Memory B cell (primary cell): Measurements from ENCODE around the gene GMPPA.

Experiments used
- ATAC-seq: fragments of 150-1000 bp; cut with Tn5 transposase; 2 replicates; pipeline ENCODE4 v1.10.0; 2021; ENCODE audit warnings: low read depth, mild to moderate bottlenecking, moderate library complexity
- DNase-seq, 2 donors: peaks; one replicate each; pipeline ENCODE4 v3.0.0; 2022; ENCODE audit warnings: low spot score in 2 of 2
- H3K27ac Mint-ChIP-seq: one replicate; pipeline ENCODE4 v1.8.0; 2022; ENCODE audit warnings: mild to moderate bottlenecking, moderate library complexity, mixed read lengths
- H3K27me3 Mint-ChIP-seq: one replicate; pipeline ENCODE4 v1.8.0; 2022; ENCODE audit warnings: mixed read lengths
- H3K36me3 Mint-ChIP-seq: one replicate; pipeline ENCODE4 v1.8.0; 2022; ENCODE audit warnings: mild to moderate bottlenecking, mixed read lengths
- H3K4me1 Mint-ChIP-seq: one replicate; pipeline ENCODE4 v1.8.0; 2022; ENCODE audit warnings: mixed read lengths
- H3K4me3 Mint-ChIP-seq: one replicate; pipeline ENCODE4 v1.8.0; 2022; ENCODE audit warnings: mild to moderate bottlenecking, moderate library complexity, mixed read lengths
- H3K9me3 Mint-ChIP-seq: one replicate; pipeline ENCODE4 v1.8.0; 2022; ENCODE audit warnings: mixed read lengths

GMPPA gene

GRCh38 chr2:219486380-219486959 is 12.2 kb upstream of the GMPPA start:
- no peaks in the 10 kb centered on the region for H3K36me3 Mint-ChIP-seq
- H3K4me3 Mint-ChIP-seq, result no peak overlapping the region
- ATAC-seq (no peak), DNase-seq (no peak)
- no peaks in the 10 kb centered on the region for H3K4me1 Mint-ChIP-seq
- peaks cover 17% of the 10 kb centered on the region for H3K27me3 Mint-ChIP-seq
- no peaks in the 10 kb centered on the region for H3K9me3 Mint-ChIP-seq
- no peak overlapping the region for H3K27ac Mint-ChIP-seq

GRCh38 chr2:219488149-219488843 is 10.4 kb upstream of the GMPPA start:
- ATAC-seq (no peak), DNase-seq (no peak)
- H3K9me3 Mint-ChIP-seq, result no peaks in the 10 kb centered on the region
- no peak overlapping the region for H3K4me3 Mint-ChIP-seq
- no peaks in the 10 kb centered on the region for H3K4me1 Mint-ChIP-seq
- no peaks in the 10 kb centered on the region for H3K36me3 Mint-ChIP-seq
- no peak overlapping the region for H3K27ac Mint-ChIP-seq
- H3K27me3 Mint-ChIP-seq, result peaks cover 28% of the 10 kb centered on the region

- no peaks in the 10 kb centered on the region for H3K4me1 Mint-ChIP-seq
- H3K9me3 Mint-ChIP-seq, result no peaks in the 10 kb centered on the region
- H3K27me3 Mint-ChIP-seq, result peaks cover 30% of the 10 kb centered on the region
These were observed 9.9 kb upstream of the GMPPA start for GRCh38 chr2:219488844-219489194.

GRCh38 chr2:219489315-219489714 is 9.4 kb upstream of the GMPPA start:
- Mint-ChIP-seq H3K36me3 (no peaks in the 10 kb centered on the region), H3K27me3 (peaks cover 28% of the 10 kb centered on the region)
- no peak for ATAC-seq

More at GRCh38 chr2:219488844-219489194, 9.9 kb upstream of the GMPPA start:
- Mint-ChIP-seq H3K27ac (no peak overlapping the region), H3K4me3 (no peak overlapping the region), H3K36me3 (no peaks in the 10 kb centered on the region)
- DNase-seq (no peak), ATAC-seq (no peak)

GRCh38 chr2:219490186-219490585 is 8.5 kb upstream of the GMPPA start:
- no peaks in the 10 kb centered on the region for H3K9me3 Mint-ChIP-seq
- no peaks in the 10 kb centered on the region for H3K36me3 Mint-ChIP-seq
- DNase-seq (no peak), ATAC-seq (no peak)
- H3K4me3 Mint-ChIP-seq, result no peak overlapping the region
- H3K27ac Mint-ChIP-seq, result no peak overlapping the region
- peaks cover 29% of the 10 kb centered on the region for H3K27me3 Mint-ChIP-seq
- H3K4me1 Mint-ChIP-seq, result no peaks in the 10 kb centered on the region

More at GRCh38 chr2:219489315-219489714, 9.4 kb upstream of the GMPPA start:
- no peak overlapping the region for H3K27ac Mint-ChIP-seq
- H3K4me1 Mint-ChIP-seq, result no peaks in the 10 kb centered on the region
- H3K9me3 Mint-ChIP-seq, result no peaks in the 10 kb centered on the region
- DNase-seq, result no peak
- H3K4me3 Mint-ChIP-seq, result no peak overlapping the region

- Mint-ChIP-seq H3K27ac (no peak overlapping the region), H3K9me3 (no peaks in the 10 kb centered on the region), H3K27me3 (peaks cover 29% of the 10 kb centered on the region), H3K36me3 (no peaks in the 10 kb centered on the region), H3K4me1 (no peaks in the 10 kb centered on the region), H3K4me3 (no peak overlapping the region)
- ATAC-seq, result no peak
- no peak for DNase-seq
These were observed 8.0 kb upstream of the GMPPA start for GRCh38 chr2:219490600-219491130.

- no peaks in the 10 kb centered on the region for H3K36me3 Mint-ChIP-seq
- ATAC-seq (no peak), DNase-seq (no peak)
- H3K4me1 Mint-ChIP-seq, result peaks cover 3% of the 10 kb centered on the region
- peaks cover 32% of the 10 kb centered on the region for H3K27me3 Mint-ChIP-seq
- H3K27ac Mint-ChIP-seq, result no peak overlapping the region
- no peak overlapping the region for H3K4me3 Mint-ChIP-seq
- no peaks in the 10 kb centered on the region for H3K9me3 Mint-ChIP-seq
These were observed 7.3 kb upstream of the GMPPA start for GRCh38 chr2:219491278-219491963.

GRCh38 chr2:219492575-219492974 is 6.1 kb upstream of the GMPPA start:
- Mint-ChIP-seq H3K27ac (no peak overlapping the region), H3K4me3 (no peak overlapping the region), H3K27me3 (peaks cover 28% of the 10 kb centered on the region), H3K9me3 (no peaks in the 10 kb centered on the region), H3K4me1 (peaks cover 5% of the 10 kb centered on the region), H3K36me3 (no peaks in the 10 kb centered on the region)
- DNase-seq (no peak), ATAC-seq (no peak)

- no peak for ATAC-seq
- no peak overlapping the region for H3K27ac Mint-ChIP-seq
- peaks cover 5% of the 10 kb centered on the region for H3K4me1 Mint-ChIP-seq
- no peaks in the 10 kb centered on the region for H3K9me3 Mint-ChIP-seq
- no peak for DNase-seq
- peaks cover 26% of the 10 kb centered on the region for H3K27me3 Mint-ChIP-seq
- H3K4me3 Mint-ChIP-seq, result no peak overlapping the region
- H3K36me3 Mint-ChIP-seq, result no peaks in the 10 kb centered on the region
These were observed 5.6 kb upstream of the GMPPA start for GRCh38 chr2:219493086-219493485.

- no peak for DNase-seq
- Mint-ChIP-seq H3K27ac (no peak overlapping the region), H3K4me1 (peaks cover 20% of the 10 kb centered on the region), H3K4me3 (no peak overlapping the region), H3K27me3 (peaks cover 22% of the 10 kb centered on the region), H3K36me3 (no peaks in the 10 kb centered on the region), H3K9me3 (no peaks in the 10 kb centered on the region)
- ATAC-seq, result no peak
These were observed 3.6 kb upstream of the GMPPA start for GRCh38 chr2:219494952-219495530.

GRCh38 chr2:219495531-219496122 is 3.1 kb upstream of the GMPPA start:
- Mint-ChIP-seq H3K27me3 (peaks cover 22% of the 10 kb centered on the region), H3K9me3 (no peaks in the 10 kb centered on the region), H3K4me1 (peaks cover 23% of the 10 kb centered on the region), H3K4me3 (no peak overlapping the region), H3K27ac (no peak overlapping the region), H3K36me3 (no peaks in the 10 kb centered on the region)
- ATAC-seq, result no peak
- peak in 1 of 2 donors; percentile 32 for DNase-seq

- peaks cover 23% of the 10 kb centered on the region for H3K4me1 Mint-ChIP-seq
- H3K4me3 Mint-ChIP-seq, result peak overlapping the region; percentile 35
- H3K36me3 Mint-ChIP-seq, result peaks cover under 1% of the 10 kb centered on the region
- no peak overlapping the region for H3K27ac Mint-ChIP-seq
- DNase-seq (no peak), ATAC-seq (no peak)
- no peaks in the 10 kb centered on the region for H3K9me3 Mint-ChIP-seq
- H3K27me3 Mint-ChIP-seq, result peaks cover 22% of the 10 kb centered on the region
These were observed 2.4 kb upstream of the GMPPA start for GRCh38 chr2:219496247-219496824.

GRCh38 chr2:219496825-219497494 is 1.7 kb upstream of the GMPPA start:
- peaks cover 23% of the 10 kb centered on the region for H3K4me1 Mint-ChIP-seq
- peaks cover 3% of the 10 kb centered on the region for H3K36me3 Mint-ChIP-seq
- peak overlapping the region; percentile 94 for H3K4me3 Mint-ChIP-seq
- DNase-seq (no peak), ATAC-seq (no peak)
- H3K27ac Mint-ChIP-seq, result no peak overlapping the region
- no peaks in the 10 kb centered on the region for H3K9me3 Mint-ChIP-seq
- peaks cover 19% of the 10 kb centered on the region for H3K27me3 Mint-ChIP-seq
